Ishikawa (cell line): ENCODE measurements around the gene PGAP2.

Source experiments
- CEBPB ChIP-seq: IDR thresholded peaks from 2 replicates; pipeline ENCODE4 v1.6.1; 2012
- CREB1 ChIP-seq: IDR thresholded peaks from 2 replicates; pipeline ENCODE4 v1.6.1; 2012; ENCODE audit warnings: low read depth
- EGR1 ChIP-seq: IDR thresholded peaks from 2 replicates; pipeline ENCODE4 v1.6.1; 2012
- EP300 ChIP-seq: IDR thresholded peaks from 2 replicates; pipeline ENCODE4 v1.6.1; 2012; ENCODE audit warnings: borderline replicate concordance
- FOXM1 ChIP-seq: IDR thresholded peaks from 2 replicates; pipeline ENCODE4 v1.6.1; 2012; ENCODE audit warnings: low read depth, borderline replicate concordance
- RAD21 ChIP-seq: IDR thresholded peaks from 2 replicates; pipeline ENCODE4 v1.6.1; 2012; ENCODE audit warnings: low read depth
- TAF1 ChIP-seq: IDR thresholded peaks from 2 replicates; pipeline ENCODE4 v1.6.1; 2012; ENCODE audit warnings: low read depth, mild to moderate bottlenecking
- TCF12 ChIP-seq: IDR thresholded peaks from 2 replicates; pipeline ENCODE4 v1.6.1; 2012; ENCODE audit warnings: low read depth
- TEAD4 ChIP-seq: IDR thresholded peaks from 2 replicates; pipeline ENCODE4 v1.6.1; 2012
- YY1 ChIP-seq: IDR thresholded peaks from 2 replicates; pipeline ENCODE4 v1.6.1; 2012; ENCODE audit warnings: low read depth
- ZBTB7A ChIP-seq: IDR thresholded peaks from 2 replicates; pipeline ENCODE4 v1.6.1; 2012; ENCODE audit warnings: low read depth
- TF ChIP-seq, protein P1 (sequence below): IDR thresholded peaks from 2 replicates; pipeline ENCODE4 v1.6.1; 2012
- TF ChIP-seq, protein P2 (sequence below): IDR thresholded peaks from 2 replicates; pipeline ENCODE4 v1.6.1; 2012
- TF ChIP-seq, protein P3 (sequence below): IDR thresholded peaks from 2 replicates; pipeline ENCODE4 v1.6.1; 2012; ENCODE audit warnings: low read depth, mild to moderate bottlenecking

- TF ChIP-seq, protein P1, sequence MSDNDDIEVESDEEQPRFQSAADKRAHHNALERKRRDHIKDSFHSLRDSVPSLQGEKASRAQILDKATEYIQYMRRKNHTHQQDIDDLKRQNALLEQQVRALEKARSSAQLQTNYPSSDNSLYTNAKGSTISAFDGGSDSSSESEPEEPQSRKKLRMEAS, result no peak
- TF ChIP-seq, protein P2, sequence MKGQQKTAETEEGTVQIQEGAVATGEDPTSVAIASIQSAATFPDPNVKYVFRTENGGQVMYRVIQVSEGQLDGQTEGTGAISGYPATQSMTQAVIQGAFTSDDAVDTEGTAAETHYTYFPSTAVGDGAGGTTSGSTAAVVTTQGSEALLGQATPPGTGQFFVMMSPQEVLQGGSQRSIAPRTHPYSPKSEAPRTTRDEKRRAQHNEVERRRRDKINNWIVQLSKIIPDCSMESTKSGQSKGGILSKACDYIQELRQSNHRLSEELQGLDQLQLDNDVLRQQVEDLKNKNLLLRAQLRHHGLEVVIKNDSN, result no peak
- no peak for TF ChIP-seq CEBPB
- TF ChIP-seq TEAD4, result no peak
- TF ChIP-seq EP300, result no peak
- TF ChIP-seq, protein P3, sequence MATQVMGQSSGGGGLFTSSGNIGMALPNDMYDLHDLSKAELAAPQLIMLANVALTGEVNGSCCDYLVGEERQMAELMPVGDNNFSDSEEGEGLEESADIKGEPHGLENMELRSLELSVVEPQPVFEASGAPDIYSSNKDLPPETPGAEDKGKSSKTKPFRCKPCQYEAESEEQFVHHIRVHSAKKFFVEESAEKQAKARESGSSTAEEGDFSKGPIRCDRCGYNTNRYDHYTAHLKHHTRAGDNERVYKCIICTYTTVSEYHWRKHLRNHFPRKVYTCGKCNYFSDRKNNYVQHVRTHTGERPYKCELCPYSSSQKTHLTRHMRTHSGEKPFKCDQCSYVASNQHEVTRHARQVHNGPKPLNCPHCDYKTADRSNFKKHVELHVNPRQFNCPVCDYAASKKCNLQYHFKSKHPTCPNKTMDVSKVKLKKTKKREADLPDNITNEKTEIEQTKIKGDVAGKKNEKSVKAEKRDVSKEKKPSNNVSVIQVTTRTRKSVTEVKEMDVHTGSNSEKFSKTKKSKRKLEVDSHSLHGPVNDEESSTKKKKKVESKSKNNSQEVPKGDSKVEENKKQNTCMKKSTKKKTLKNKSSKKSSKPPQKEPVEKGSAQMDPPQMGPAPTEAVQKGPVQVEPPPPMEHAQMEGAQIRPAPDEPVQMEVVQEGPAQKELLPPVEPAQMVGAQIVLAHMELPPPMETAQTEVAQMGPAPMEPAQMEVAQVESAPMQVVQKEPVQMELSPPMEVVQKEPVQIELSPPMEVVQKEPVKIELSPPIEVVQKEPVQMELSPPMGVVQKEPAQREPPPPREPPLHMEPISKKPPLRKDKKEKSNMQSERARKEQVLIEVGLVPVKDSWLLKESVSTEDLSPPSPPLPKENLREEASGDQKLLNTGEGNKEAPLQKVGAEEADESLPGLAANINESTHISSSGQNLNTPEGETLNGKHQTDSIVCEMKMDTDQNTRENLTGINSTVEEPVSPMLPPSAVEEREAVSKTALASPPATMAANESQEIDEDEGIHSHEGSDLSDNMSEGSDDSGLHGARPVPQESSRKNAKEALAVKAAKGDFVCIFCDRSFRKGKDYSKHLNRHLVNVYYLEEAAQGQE, result no peak
- no peak for TF ChIP-seq EGR1
- no peak for TF ChIP-seq TAF1
- TF ChIP-seq YY1, result no peak
- no peak for TF ChIP-seq ZBTB7A
- no peak for TF ChIP-seq RAD21
- TF ChIP-seq FOXM1, result no peak
- TF ChIP-seq CREB1, result no peak
- no peak for TF ChIP-seq TCF12
Measured at GRCh38 chr11:3817181-3817800, 8.9 kb downstream of the PGAP2 start.
